HEK293T (cell line): ENCODE data around the gene IL11.
"Not testable (repeated sequence)": the region's sequence is repeated elsewhere in the genome, so short reads cannot be mapped to it uniquely, and the experiment has no call there.

Source experiments
- CTCF ChIA-PET: fragments of 350-600 bp; formaldehyde crosslinking; extraction: SDS; loops from one replicate; lab custom pipeline; 2021; ENCODE audit warnings: antibody characterized with exemption, inconsistent platforms; lab: Yijun Ruan, JAX
- POLR2A ChIA-PET: fragments of 350-600 bp; formaldehyde crosslinking; extraction: SDS; loops from one replicate; lab custom pipeline; 2020; ENCODE audit warnings: antibody characterized with exemption, inconsistent platforms; lab: Yijun Ruan, JAX
- DNase-seq: peaks from one replicate; pipeline ENCODE4 v3.0.0; 2012; ENCODE audit warnings: mixed read lengths; ENCODE audit errors: extremely low spot score
- ARNT ChIP-seq: fragments of 450-650 bp; IDR thresholded peaks from 2 replicates; pipeline ENCODE4 v1.6.1; 2017; ENCODE audit warnings: mild to moderate bottlenecking
- BHLHE40 ChIP-seq: fragments of 450-650 bp; IDR thresholded peaks from 2 replicates; pipeline ENCODE4 v1.6.1; 2016; ENCODE audit warnings: mild to moderate bottlenecking, moderate library complexity, borderline replicate concordance
- CTBP1 ChIP-seq: fragments of 450-650 bp; IDR thresholded peaks from 2 replicates; pipeline ENCODE4 v1.6.1; 2016; ENCODE audit warnings: borderline replicate concordance
- ELF4 ChIP-seq: fragments of 450-650 bp; IDR thresholded peaks from 2 replicates; pipeline ENCODE4 v1.6.1; 2017; ENCODE audit warnings: antibody characterized with exemption
- FOXA1 ChIP-seq: fragments of 450-650 bp; IDR thresholded peaks from 2 replicates; pipeline ENCODE4 v1.6.1; 2016; ENCODE audit warnings: mild to moderate bottlenecking
- FOXK2 ChIP-seq: fragments of 450-650 bp; IDR thresholded peaks from 2 replicates; pipeline ENCODE4 v1.6.1; 2016; ENCODE audit warnings: mild to moderate bottlenecking
- FOXM1 ChIP-seq: fragments of 450-650 bp; IDR thresholded peaks from 2 replicates; pipeline ENCODE4 v1.6.1; 2017; ENCODE audit warnings: mild to moderate bottlenecking, borderline replicate concordance
- HDGF ChIP-seq: fragments of 450-650 bp; IDR thresholded peaks from 2 replicates; pipeline ENCODE4 v1.6.1; 2017; ENCODE audit warnings: antibody characterized with exemption, borderline replicate concordance
- L3MBTL2 ChIP-seq: fragments of 450-650 bp; conservative IDR thresholded peaks from 2 replicates; pipeline ENCODE4 v1.6.1; 2016; ENCODE audit warnings: mild to moderate bottlenecking
- LEF1 ChIP-seq: fragments of 450-650 bp; IDR thresholded peaks from 2 replicates; pipeline ENCODE4 v1.6.1; 2017; ENCODE audit warnings: mild to moderate bottlenecking, borderline replicate concordance
- NFRKB ChIP-seq: fragments of 450-650 bp; IDR thresholded peaks from 2 replicates; pipeline ENCODE4 v1.6.1; 2016; ENCODE audit warnings: mild to moderate bottlenecking, moderate library complexity
- PKNOX1 ChIP-seq: fragments of 450-650 bp; IDR thresholded peaks from 2 replicates; pipeline ENCODE4 v1.6.1; 2016
- SP1 ChIP-seq: fragments of 450-650 bp; IDR thresholded peaks from 2 replicates; pipeline ENCODE4 v1.6.1; 2017
- SUZ12 ChIP-seq: fragments of 450-650 bp; IDR thresholded peaks from 2 replicates; pipeline ENCODE4 v1.6.1; 2016; ENCODE audit warnings: mild to moderate bottlenecking
- TARDBP ChIP-seq: fragments of 450-650 bp; IDR thresholded peaks from 2 replicates; pipeline ENCODE4 v1.6.1; 2016
- ZNF384 ChIP-seq: fragments of 450-650 bp; IDR thresholded peaks from 2 replicates; pipeline ENCODE4 v1.6.1; 2016

Gene IL11

GRCh38 chr19:55370305-55370988 lies at the start of gene IL11:
IL11 (minus strand) TSS chr19:55370463; CDS start chr19:55370310, 153 bp downstream.
- CTCF ChIA-PET, result no interaction called here
- no peak for DNase-seq
- POLR2A ChIA-PET, result interaction anchor here (1.0 kb wide), 1 partner anchor 37 kb away, joined by 3 read pairs; no protein-coding TSS in a partner anchor
- TF ChIP-seq PKNOX1, result no peak

- ChIA-PET CTCF (interaction anchor here (0.6 kb wide), 1 partner anchor 132 kb away, joined by 3 read pairs; no protein-coding TSS in a partner anchor), POLR2A (interaction anchor here (2.2 kb wide), 1 partner anchor 12 kb away, joined by 6 read pairs; the partner anchor contains the start of gene UBE2S)
- TF ChIP-seq BHLHE40 (no peak), L3MBTL2 (no peak), SUZ12 (no peak), HDGF (no peak), FOXM1 (no peak), TARDBP (no peak), FOXK2 (no peak), PKNOX1 (no peak), LEF1 (no peak)
- no peak for DNase-seq
Observed at GRCh38 chr19:55419624-55420236, 49.5 kb upstream of the IL11 start.

- CTCF ChIA-PET, result interaction anchor here (0.7 kb wide), 1 partner anchor 122 kb away, joined by 3 read pairs; no protein-coding TSS in a partner anchor
- no peak for TF ChIP-seq L3MBTL2
- no peak for TF ChIP-seq TARDBP
- no peak for TF ChIP-seq LEF1
- TF ChIP-seq FOXK2, result no peak
- TF ChIP-seq SUZ12, result no peak
- TF ChIP-seq CTBP1, result no peak
- TF ChIP-seq HDGF, result no peak
- no peak for DNase-seq
- POLR2A ChIA-PET, result interaction anchor here (2.2 kb wide), 1 partner anchor 12 kb away, joined by 6 read pairs; the partner anchor contains the start of gene UBE2S
Observed at GRCh38 chr19:55419103-55419502, 48.8 kb upstream of the IL11 start.

GRCh38 chr19:55418185-55418584 lies 47.9 kb upstream of the IL11 start:
- DNase-seq, result peak; percentile 74
- ChIA-PET CTCF (interaction anchor here (0.6 to 1.6 kb wide), 4 partner anchors 9 to 236 kb away, joined by 3 to 5 read pairs (median 4); no protein-coding TSS in a partner anchor), POLR2A (interaction anchor here (0.7 to 1.0 kb wide), 2 partner anchors 138 to 159 kb away, joined by 3 read pairs; partner anchors contain the start of gene PPP6R1)
- no peak for TF ChIP-seq HDGF
- TF ChIP-seq SP1, result no peak
- peak; percentile 91 for TF ChIP-seq L3MBTL2
- TF ChIP-seq ELF4, result no peak

- CTCF ChIA-PET, result interaction anchor here (1.6 kb wide), 1 partner anchor 8 kb away, joined by 4 read pairs; no protein-coding TSS in a partner anchor
- TF ChIP-seq PKNOX1 (no peak), BHLHE40 (no peak), TARDBP (no peak), SP1 (no peak), ARNT (no peak), FOXM1 (no peak), FOXA1 (no peak), ZNF384 (no peak), LEF1 (no peak)
- DNase-seq, result no peak
- POLR2A ChIA-PET, result no interaction called here
Observed at GRCh38 chr19:55410168-55410567, 39.9 kb upstream of the IL11 start.

GRCh38 chr19:55409179-55409578 lies 38.9 kb upstream of the IL11 start:
- CTCF ChIA-PET, result interaction anchor here (1.6 kb wide), 1 partner anchor 9 kb away, joined by 4 read pairs; no protein-coding TSS in a partner anchor
- POLR2A ChIA-PET, result interaction anchor here (0.6 to 3.8 kb wide), 4 partner anchors 17 to 195 kb away, joined by 3 to 72 read pairs (median 4); partner anchors contain the start of genes ISOC2 and KMT5C

GRCh38 chr19:55408533-55408872 lies 38.2 kb upstream of the IL11 start:
- TF ChIP-seq NFRKB (peak; percentile 58; the same call in 1 of the 2 replicates), HDGF (no peak)
- ChIA-PET CTCF (interaction anchor here (1.6 kb wide), 1 partner anchor 10 kb away, joined by 4 read pairs; no protein-coding TSS in a partner anchor), POLR2A (interaction anchor here (0.6 to 3.8 kb wide), 4 partner anchors 16 to 196 kb away, joined by 3 to 72 read pairs (median 4); partner anchors contain the start of genes ISOC2 and KMT5C)
- no peak for DNase-seq

More at GRCh38 chr19:55409179-55409578, 38.9 kb upstream of the IL11 start:
- DNase-seq, result not testable (repeated sequence)
